Esophagus (tissue), 2 donors: ENCODE data around the gene ZNF492. TPM values are rescaled to one million over a fixed set of nuclear protein-coding genes. Genes with fewer than 3 reads are reported as not detected.

Source experiments
- H3K27ac ChIP-seq, 2 donors: one replicate each; pipeline ENCODE4 v1.5.1; 2013; ENCODE audit warnings: low read depth in 2 of 2, mild to moderate bottlenecking in 2 of 2, inconsistent platforms in 1 of 2, low read length in 1 of 2, moderate library complexity in 1 of 2
- H3K27me3 ChIP-seq, 2 donors: one replicate each; pipeline ENCODE4 v1.6.1; 2013; ENCODE audit warnings: low read length in 2 of 2, control low read depth in 1 of 2, mild to moderate bottlenecking in 1 of 2; ENCODE audit not compliant: insufficient read depth in 2 of 2, control insufficient read depth in 1 of 2
- H3K36me3 ChIP-seq, 2 donors: one replicate each; pipeline ENCODE4 v1.6.1; 2013; ENCODE audit warnings: low read length in 1 of 2; ENCODE audit not compliant: control insufficient read depth in 2 of 2, insufficient read depth in 2 of 2
- H3K4me1 ChIP-seq, 2 donors: one replicate each; pipeline ENCODE4 v1.6.1; 2013; ENCODE audit warnings: low read length in 1 of 2; ENCODE audit not compliant: control insufficient read depth in 2 of 2, insufficient read depth in 2 of 2
- H3K4me3 ChIP-seq, 2 donors: one replicate each; pipeline ENCODE4 v1.5.1; 2013; ENCODE audit warnings: low read length in 2 of 2, mild to moderate bottlenecking in 2 of 2, low read depth in 1 of 2, moderate library complexity in 1 of 2
- H3K9me3 ChIP-seq, 2 donors: one replicate each; pipeline ENCODE4 v1.6.1; 2013; ENCODE audit warnings: mild to moderate bottlenecking in 2 of 2, low read depth in 1 of 2, low read length in 1 of 2, moderate library complexity in 1 of 2; ENCODE audit not compliant: control insufficient read depth in 2 of 2, insufficient read depth in 1 of 2
- WGBS, 2 donors: extraction: QIAGEN DNeasy Blood & Tissue Kit; methylation state at CpG; one replicate each; pipeline ENCODE4 v1.1.7; 2013; 5-methylcytosine and 5-hydroxymethylcytosine counted together
- polyA plus RNA-seq, 2 donors: library from polyadenylated mRNA; stranded (reverse); fragments of 200-250 nt; gene quantifications; one replicate each; pipeline ENCODE4 v1.2.3, GENCODE V29; 2013
- donor health status: healthy with polysubstance abuse.
- donor health status: Bipolar disorder and iron deficiency.

ZNF492 gene
- polyA plus RNA-seq, 2 donors: 0.15 to 0.22 TPM

DNA sequence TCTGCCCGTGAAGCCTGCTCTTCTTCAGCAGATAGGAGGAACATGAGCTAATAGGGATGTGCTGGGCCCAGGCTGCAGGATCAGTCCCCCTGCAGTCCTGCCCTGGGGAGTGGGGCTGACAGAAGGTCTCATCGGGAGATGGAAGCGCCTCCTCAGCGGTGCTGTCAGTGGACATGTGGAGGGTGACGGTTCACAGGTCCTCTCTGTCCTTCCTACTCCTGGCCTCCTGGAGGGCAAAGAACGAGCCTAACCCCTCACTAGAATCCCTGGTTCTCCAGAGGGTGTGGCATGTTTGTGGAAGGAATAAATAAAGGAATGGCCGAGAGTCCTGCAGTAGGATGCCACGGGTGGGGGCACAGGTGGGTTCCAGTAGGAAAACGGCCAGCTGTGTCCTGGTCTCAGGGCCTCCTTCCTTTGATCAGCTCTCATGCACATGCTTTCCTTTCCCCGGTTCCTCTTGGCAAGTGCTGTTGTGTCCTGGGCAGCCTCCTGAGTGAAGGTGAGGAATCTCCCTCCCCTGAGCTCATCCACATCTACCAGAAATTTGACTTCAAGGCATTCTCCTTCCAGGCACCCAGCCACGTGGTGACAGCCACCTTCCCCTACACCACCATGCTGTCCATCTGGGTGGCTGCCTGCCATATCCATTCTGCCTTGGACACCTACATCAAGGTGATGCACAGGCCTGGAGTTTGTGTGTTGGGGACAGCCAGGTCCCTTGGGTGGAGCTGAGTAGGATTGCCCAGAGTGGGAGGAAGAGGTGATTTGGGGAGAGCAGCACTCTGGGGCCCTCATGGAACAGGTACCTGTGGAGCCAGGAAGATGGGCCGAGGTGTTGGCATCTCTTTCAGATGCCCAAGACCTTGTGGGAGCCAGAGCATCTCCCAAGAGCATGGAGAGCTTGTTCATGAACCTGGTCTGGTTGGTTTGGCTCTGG lies 28.6 kb upstream of the ZNF492 start:
- Histone ChIP-seq H3K9me3 (peaks cover 22 to 42% of the 10 kb centered on the region in 2 donors), H3K36me3 (no peaks in the 10 kb centered on the region), H3K27ac (no peak overlapping the region), H3K27me3 (no peaks in the 10 kb centered on the region), H3K4me1 (no peaks in the 10 kb centered on the region), H3K4me3 (no peak overlapping the region)
- 68 to 70% methylated on average over 12 of the region's 12 CpGs for WGBS, 2 donors

DNA sequence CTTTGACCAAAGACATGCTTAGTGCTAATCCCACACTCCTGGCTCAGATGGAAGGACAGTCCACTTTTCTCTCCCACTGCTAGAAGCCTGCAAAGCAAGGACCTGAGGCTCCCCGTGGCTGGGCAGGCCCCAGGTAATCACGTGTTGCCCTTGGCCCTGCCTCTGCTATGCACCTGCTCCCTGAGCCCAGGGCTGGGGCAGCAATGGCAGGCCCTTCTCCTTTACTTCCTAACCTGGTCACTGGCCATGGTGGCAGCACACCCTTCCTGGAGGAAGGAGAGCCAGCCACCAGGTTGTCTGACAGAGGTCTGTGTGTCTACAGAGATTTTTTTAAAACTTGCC lies 27.9 kb upstream of the ZNF492 start:
- Histone ChIP-seq H3K9me3 (peaks cover 18 to 37% of the 10 kb centered on the region in 2 donors), H3K36me3 (no peaks in the 10 kb centered on the region), H3K27me3 (no peaks in the 10 kb centered on the region), H3K4me3 (no peak overlapping the region), H3K27ac (no peak overlapping the region), H3K4me1 (no peaks in the 10 kb centered on the region)
- WGBS, 2 donors: 68 to 70% methylated on average over 2 of the region's 2 CpGs

DNA sequence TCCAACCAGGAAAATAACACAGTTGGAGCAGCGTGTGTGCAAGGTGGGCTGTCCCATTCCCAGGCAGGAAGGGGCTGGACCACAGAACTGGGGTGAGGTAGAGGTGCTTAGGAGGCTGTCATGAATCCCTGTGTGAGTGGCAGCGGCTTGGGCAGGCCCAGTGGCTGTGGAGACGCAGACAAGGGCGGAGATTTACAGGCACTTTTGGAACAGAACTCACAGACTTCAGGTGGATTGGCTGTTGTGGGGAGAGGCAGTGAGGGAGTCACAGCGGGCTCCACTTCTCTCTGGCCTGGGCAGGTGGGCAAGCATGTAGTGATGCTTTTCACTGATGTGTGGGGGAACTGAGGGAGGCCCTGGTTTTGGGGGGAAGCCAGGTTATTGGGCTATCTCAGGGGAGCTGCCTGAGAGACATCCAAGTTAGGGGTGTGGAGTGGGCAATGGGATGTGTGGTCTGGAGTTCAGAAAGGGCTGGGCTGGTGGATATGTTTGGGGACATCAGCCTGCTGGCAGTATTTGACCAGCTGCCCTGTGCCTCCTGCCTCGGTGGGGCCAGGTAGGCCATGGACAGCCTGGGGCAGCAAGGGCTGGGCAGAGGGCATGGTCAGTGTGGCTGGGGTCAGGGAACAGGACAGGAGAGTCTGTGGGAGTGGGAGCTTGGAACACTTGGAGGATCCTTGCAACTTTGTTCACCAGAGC lies 27.0 kb upstream of the ZNF492 start:
- H3K27ac ChIP-seq: no peak overlapping the region
- WGBS, 2 donors: 69 to 70% methylated on average over 6 of the region's 6 CpGs
- no peaks in the 10 kb centered on the region for H3K27me3 ChIP-seq
- no peaks in the 10 kb centered on the region for H3K4me1 ChIP-seq
- no peak overlapping the region for H3K4me3 ChIP-seq
- no peaks in the 10 kb centered on the region for H3K36me3 ChIP-seq
- H3K9me3 ChIP-seq: peaks cover 18 to 33% of the 10 kb centered on the region in 2 donors

DNA sequence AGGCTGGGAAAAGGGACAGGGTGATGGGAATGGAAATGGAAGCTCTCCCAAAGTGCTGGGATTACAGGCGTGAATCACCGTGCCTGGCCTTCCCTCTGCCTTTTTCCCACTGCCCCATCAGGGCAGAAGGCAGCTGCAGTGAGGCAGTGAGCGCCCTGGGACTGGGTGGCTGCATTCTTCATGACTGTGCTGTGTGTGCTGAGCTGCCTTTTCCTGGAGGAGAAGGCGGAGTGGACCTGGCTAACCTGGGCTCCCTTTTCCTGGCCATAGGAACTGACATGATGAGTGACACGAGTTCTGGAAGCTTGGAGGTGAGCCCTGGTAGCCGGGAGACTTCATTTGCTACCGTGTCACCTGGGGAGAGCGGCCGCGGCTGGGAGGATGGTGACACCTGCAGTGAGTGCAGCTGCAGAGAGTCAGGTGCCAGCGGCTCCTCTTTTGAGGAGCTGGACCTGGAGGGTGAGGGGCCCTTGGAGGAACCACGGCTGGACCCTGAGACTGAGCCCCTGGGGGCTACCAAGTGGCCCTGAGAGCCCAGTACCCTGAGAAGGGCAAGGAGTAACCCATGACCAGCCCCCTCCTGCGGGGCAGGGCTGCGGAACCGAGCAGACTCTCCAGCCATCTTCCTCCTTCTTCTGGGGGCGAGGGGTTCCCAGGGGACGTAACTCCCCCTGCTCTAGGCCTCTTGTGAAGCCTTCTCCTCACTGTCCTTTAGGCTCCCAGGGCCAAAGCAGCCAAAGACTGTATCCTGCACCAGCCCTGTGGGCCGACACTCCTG lies 26.3 kb upstream of the ZNF492 start:
- Histone ChIP-seq H3K27ac (no peak overlapping the region), H3K4me1 (no peaks in the 10 kb centered on the region), H3K36me3 (no peaks in the 10 kb centered on the region), H3K9me3 (peaks cover 14 to 31% of the 10 kb centered on the region in 2 donors), H3K4me3 (no peak overlapping the region), H3K27me3 (no peaks in the 10 kb centered on the region)
- 67 to 70% methylated on average over 18 of the region's 18 CpGs for WGBS, 2 donors

DNA sequence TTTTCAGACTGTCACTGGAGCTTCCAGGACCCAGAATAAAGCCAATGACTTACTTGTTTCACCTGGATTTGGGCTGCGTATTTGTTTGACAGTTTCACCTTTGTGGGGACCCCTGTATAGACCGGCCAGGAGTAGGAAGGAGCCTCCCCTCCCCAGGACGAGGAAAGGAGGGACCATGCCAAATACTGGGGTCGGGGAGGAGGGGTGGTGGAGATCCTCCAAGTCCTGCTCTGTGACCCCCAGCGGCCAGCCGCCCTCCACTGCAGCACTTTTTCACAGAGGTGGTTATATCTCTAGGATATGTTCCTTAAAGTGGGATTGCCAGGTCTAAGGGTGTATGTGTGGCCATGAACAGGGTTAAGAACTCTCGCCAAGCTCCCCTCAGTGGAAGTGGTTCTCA lies 25.7 kb upstream of the ZNF492 start:
- peaks cover 11 to 26% of the 10 kb centered on the region in 2 donors for H3K9me3 ChIP-seq
- no peak overlapping the region for H3K27ac ChIP-seq
- WGBS, 2 donors: 82 to 86% methylated on average over 7 of the region's 7 CpGs
- no peaks in the 10 kb centered on the region for H3K36me3 ChIP-seq
- no peaks in the 10 kb centered on the region for H3K27me3 ChIP-seq
- H3K4me1 ChIP-seq: no peaks in the 10 kb centered on the region
- no peak overlapping the region for H3K4me3 ChIP-seq

DNA sequence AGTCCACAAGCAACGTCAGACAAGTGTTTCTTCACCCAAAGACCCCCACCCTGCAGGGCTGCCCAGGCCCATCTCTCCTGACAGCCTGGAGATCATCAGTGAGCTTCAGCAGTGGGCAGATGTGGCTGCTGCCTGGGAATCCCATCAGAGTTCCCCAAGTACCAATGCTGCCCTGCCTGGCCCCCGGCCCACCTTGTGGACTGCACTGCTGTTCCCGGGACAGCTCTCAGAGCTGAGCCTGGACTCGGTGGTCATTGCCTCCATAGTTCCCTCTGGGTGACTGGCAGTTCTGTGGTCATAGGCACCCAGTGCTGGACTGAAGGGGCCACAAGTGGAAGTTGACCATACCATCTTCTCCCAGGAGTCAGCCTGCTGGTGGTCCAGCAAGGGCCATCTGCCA lies 24.5 kb upstream of the ZNF492 start:
- Histone ChIP-seq H3K27me3 (no peaks in the 10 kb centered on the region), H3K4me3 (no peak overlapping the region), H3K9me3 (peaks cover 8 to 21% of the 10 kb centered on the region in 2 donors), H3K4me1 (no peaks in the 10 kb centered on the region), H3K27ac (no peak overlapping the region), H3K36me3 (no peaks in the 10 kb centered on the region)
- 74 to 89% methylated on average over 4 of the region's 4 CpGs for WGBS, 2 donors

DNA sequence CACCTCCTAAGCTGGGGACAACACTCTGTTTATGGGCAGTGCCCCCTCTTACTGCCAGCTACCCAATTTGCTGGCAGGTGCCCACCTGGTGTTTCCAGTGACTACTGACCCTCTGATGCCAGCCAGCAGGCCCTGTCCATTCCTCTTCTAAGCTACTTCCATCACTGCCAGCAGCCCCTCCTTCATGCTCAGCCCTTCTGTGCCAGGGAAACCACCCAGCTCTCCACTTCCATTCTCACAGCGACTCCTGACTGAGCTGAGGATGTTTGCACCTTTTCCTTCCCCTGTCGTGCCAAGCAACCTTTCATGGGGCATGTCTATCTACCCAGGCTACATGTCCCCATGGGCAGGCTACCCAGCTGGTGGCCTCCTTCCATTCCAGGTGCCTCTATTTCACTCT lies 24.0 kb upstream of the ZNF492 start:
- H3K27ac ChIP-seq: no peak overlapping the region
- WGBS, 2 donors: 72 to 91% methylated on average over 2 of the region's 2 CpGs
- no peaks in the 10 kb centered on the region for H3K27me3 ChIP-seq
- no peak overlapping the region for H3K4me3 ChIP-seq
- H3K9me3 ChIP-seq: peaks cover 8 to 21% of the 10 kb centered on the region in 2 donors
- no peaks in the 10 kb centered on the region for H3K4me1 ChIP-seq
- H3K36me3 ChIP-seq: no peaks in the 10 kb centered on the region

DNA sequence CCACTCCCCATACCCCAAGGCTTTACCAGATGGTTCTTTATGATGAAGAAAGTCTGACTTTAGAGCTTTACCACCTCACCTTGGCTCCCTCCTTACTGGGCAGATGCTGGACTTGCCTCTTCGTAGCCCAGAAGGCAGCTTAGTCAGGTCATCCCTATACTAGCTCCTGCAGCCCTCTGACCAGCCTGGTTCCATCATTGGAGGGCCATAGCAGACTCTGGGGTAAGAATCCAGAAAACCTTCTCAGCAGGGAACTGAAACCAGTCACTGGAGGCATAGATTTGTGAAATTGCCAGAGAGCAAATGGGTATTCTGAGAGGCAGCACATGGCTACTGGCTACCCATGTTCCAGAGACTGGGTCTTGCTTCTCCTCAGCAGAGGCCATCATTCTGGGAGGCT lies 21.8 kb upstream of the ZNF492 start:
- Histone ChIP-seq H3K27ac (no peak overlapping the region), H3K4me3 (no peak overlapping the region), H3K4me1 (no peaks in the 10 kb centered on the region), H3K9me3 (peaks cover 12 to 14% of the 10 kb centered on the region in 2 donors), H3K36me3 (no peaks in the 10 kb centered on the region), H3K27me3 (no peaks in the 10 kb centered on the region)
- WGBS, 2 donors: 57 to 63% methylated on average over 1 of the region's 1 CpG

DNA sequence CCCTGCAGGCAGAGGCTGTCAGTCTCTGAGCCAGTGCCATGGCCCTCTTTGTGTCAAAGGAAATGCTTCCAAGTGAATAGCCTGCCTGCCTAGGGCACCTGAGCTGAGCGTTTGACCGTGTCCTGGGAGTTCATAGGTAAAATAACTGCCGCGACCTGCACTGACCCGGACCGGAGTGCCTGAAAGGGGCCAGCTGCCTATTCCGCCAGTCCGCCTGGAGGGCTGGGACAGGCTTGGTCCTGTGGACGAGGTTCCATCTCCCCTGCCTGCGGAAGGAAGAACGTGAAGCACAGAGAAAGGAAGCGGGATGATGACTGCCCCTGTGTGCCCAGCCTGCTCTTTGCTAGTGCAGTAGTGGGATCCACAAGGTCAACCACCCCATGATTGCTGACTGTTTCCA lies 17.5 kb upstream of the ZNF492 start:
- Histone ChIP-seq H3K4me1 (peaks cover 0 to 4% of the 10 kb centered on the region in 2 donors), H3K4me3 (no peak overlapping the region), H3K27ac (no peak overlapping the region), H3K27me3 (no peaks in the 10 kb centered on the region), H3K36me3 (no peaks in the 10 kb centered on the region), H3K9me3 (peaks cover 5 to 10% of the 10 kb centered on the region in 2 donors)
- WGBS, 2 donors: 92 to 95% methylated on average over 12 of the region's 12 CpGs
